Muscle of arm (tissue), 12 donors: ENCODE data around the gene PHACTR3. TPM values are rescaled to one million over a fixed set of nuclear protein-coding genes. Genes with fewer than 3 reads are reported as not detected.

Source experiments
- DNase-seq: peaks from one replicate; pipeline ENCODE4 v3.0.0-alpha.2; 2013
- polyA plus RNA-seq, 12 donors: library from polyadenylated mRNA; unstranded; fragments of 120-200 nt; gene quantifications; one replicate each; pipeline ENCODE4 v1.2.1, GENCODE V29; 2013; ENCODE audit not compliant: insufficient read length in 12 of 12

The PHACTR3 gene
- polyA plus RNA-seq, 12 donors = 4.4 to 22.4 (median 9.2) TPM; not detected in 1

- DNase-seq = no peak
These were observed 209.0 kb downstream of the PHACTR3 start for GRCh38 chr20:59813126-59813947.

- no peak for DNase-seq
These were observed 209.9 kb downstream of the PHACTR3 start for GRCh38 chr20:59813948-59814839.

GRCh38 chr20:59814840-59815340 lies 210.6 kb downstream of the PHACTR3 start:
- DNase-seq = no peak

- DNase-seq = no peak
These were observed 211.9 kb downstream of the PHACTR3 start for GRCh38 chr20:59816146-59816738.

- DNase-seq = no peak
These were observed 213.1 kb downstream of the PHACTR3 start for GRCh38 chr20:59817406-59817805.

GRCh38 chr20:59817846-59818615 lies 213.7 kb downstream of the PHACTR3 start:
- no peak for DNase-seq

GRCh38 chr20:59818911-59819310 lies 214.6 kb downstream of the PHACTR3 start:
- no peak for DNase-seq

GRCh38 chr20:59819496-59820203 lies 215.3 kb downstream of the PHACTR3 start:
- DNase-seq = no peak

- peak; percentile 34 for DNase-seq
These were observed 216.1 kb downstream of the PHACTR3 start for GRCh38 chr20:59820204-59821041.

- no peak for DNase-seq
These were observed 216.9 kb downstream of the PHACTR3 start for GRCh38 chr20:59821201-59821600.

GRCh38 chr20:59821788-59822187 lies 217.4 kb downstream of the PHACTR3 start:
- DNase-seq = no peak

- no peak for DNase-seq
These were observed 218.1 kb downstream of the PHACTR3 start for GRCh38 chr20:59822291-59823029.

- no peak for DNase-seq
These were observed 218.7 kb downstream of the PHACTR3 start for GRCh38 chr20:59823030-59823423.

GRCh38 chr20:59823491-59824259 lies 219.3 kb downstream of the PHACTR3 start:
- peak; percentile 64 for DNase-seq

GRCh38 chr20:59824711-59825562 lies 220.6 kb downstream of the PHACTR3 start:
- DNase-seq = no peak

- no peak for DNase-seq
These were observed 221.2 kb downstream of the PHACTR3 start for GRCh38 chr20:59825563-59825920.
